GM12875 (cell line): ENCODE data around the gene TMEM150C.
"Not testable (repeated sequence)": the region's sequence is repeated elsewhere in the genome, so short reads cannot be mapped to it uniquely, and the experiment has no call there.

Experiments
- H3K4me3 ChIP-seq: one replicate; pipeline ENCODE4 v1.5.1; 2011; ENCODE audit warnings: low read depth, low read length, control low read depth
- TF ChIP-seq, protein P1 (sequence below): IDR thresholded peaks from 2 replicates; pipeline ENCODE4 v1.5.1; 2011; ENCODE audit warnings: low read depth, mild to moderate bottlenecking, control low read depth, inconsistent platforms, low read length, moderate library complexity, borderline replicate concordance; ENCODE audit not compliant: insufficient read depth

Gene TMEM150C

DNA sequence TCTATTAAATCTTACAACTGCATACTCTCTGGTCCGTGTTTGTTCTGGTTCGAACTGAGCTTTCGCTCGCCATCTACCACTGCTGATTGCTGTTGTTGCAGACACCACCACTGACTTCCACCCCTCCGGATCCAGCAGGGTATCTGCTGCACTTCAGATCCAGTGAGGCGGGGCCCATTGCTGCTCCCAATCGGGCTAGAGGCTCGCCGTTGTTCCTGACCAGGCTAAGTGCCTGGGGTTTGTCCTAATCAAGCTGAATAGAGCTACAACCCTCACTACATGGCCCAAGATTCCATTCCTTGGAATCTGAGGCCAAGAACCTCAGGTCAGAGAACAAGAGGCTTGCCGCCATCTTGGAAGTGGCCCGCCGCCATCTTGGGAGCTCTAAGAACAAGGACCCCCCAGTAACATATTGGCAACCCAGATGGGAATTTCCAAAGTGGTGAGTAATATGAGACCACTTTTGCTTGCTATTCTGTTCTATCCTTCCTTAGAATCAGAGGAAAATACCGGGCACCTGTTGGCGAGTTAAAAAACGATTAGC is 88.1 kb downstream of the TMEM150C start:
- TF ChIP-seq, protein P1, sequence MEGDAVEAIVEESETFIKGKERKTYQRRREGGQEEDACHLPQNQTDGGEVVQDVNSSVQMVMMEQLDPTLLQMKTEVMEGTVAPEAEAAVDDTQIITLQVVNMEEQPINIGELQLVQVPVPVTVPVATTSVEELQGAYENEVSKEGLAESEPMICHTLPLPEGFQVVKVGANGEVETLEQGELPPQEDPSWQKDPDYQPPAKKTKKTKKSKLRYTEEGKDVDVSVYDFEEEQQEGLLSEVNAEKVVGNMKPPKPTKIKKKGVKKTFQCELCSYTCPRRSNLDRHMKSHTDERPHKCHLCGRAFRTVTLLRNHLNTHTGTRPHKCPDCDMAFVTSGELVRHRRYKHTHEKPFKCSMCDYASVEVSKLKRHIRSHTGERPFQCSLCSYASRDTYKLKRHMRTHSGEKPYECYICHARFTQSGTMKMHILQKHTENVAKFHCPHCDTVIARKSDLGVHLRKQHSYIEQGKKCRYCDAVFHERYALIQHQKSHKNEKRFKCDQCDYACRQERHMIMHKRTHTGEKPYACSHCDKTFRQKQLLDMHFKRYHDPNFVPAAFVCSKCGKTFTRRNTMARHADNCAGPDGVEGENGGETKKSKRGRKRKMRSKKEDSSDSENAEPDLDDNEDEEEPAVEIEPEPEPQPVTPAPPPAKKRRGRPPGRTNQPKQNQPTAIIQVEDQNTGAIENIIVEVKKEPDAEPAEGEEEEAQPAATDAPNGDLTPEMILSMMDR: no peak

DNA sequence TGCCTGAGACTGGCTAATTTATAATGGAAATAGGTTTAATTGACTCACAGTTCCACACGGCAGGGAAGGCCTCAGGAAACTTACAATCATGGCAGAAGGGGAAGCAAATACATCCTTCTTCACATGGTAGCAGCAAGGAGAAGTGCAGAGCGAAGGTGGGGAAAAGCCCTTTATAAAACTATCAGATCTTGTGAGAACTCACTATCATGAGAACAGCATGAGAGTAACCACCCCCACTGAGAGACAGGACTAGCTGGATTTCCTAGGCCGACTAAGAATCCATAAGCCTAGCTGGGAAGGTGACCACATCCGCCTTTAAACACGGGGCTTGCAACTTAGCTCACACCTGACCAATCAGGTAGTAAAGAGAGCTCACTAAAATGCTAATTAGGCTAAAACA is 88.7 kb downstream of the TMEM150C start:
- not testable (repeated sequence) for H3K4me3 ChIP-seq

More for the DNA sequence above, 88.1 kb downstream of the TMEM150C start:
- H3K4me3 ChIP-seq: no peak overlapping the region

DNA sequence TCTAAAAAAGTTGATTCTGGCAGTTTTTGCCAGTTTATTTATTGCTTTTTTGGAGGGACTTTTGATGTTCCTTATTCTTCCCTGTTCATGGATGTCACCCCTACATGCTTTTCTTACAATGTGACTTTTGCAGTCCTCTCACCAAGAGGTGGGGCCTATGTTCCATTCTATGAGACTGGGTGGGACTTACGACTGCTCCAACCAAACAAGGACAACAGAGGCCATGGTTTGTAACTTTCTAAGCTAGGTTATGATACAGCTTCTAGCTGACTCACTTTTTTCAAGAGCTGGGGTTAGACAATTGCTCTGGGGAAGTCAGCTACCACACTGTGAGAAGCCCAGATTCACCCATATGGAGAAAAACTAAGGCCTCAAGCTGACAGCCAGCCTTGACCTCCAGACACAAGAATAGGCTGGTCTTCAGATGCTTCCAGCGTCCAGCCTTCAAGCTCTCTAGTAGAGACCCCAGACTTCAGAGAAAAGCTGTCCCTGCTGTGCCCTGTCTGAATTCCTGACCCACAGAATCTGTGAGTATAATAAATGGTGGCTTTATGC is 91.9 kb downstream of the TMEM150C start:
- H3K4me3 ChIP-seq: no peak overlapping the region
- TF ChIP-seq, protein P1: no peak

DNA sequence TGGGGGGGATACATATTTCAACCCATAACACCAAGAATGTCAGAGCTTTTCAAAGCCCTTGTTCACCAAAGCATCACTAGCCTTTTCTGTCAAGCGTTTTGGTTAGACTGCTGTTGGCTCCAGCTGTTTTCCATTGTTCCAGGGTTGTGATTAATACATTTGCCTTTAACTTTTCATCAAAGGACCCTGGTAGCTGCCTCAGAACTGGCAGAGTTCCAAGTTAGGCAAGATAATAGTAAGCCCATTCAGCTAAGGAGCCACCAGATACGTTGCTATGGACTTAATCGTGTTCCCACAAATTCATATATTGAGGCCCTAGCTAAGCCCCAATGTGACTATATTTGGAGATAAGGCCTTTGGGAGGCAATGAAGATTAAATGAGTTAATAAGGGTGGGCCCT is 94.3 kb downstream of the TMEM150C start:
- no peak overlapping the region for H3K4me3 ChIP-seq
- TF ChIP-seq, protein P1: no peak

DNA sequence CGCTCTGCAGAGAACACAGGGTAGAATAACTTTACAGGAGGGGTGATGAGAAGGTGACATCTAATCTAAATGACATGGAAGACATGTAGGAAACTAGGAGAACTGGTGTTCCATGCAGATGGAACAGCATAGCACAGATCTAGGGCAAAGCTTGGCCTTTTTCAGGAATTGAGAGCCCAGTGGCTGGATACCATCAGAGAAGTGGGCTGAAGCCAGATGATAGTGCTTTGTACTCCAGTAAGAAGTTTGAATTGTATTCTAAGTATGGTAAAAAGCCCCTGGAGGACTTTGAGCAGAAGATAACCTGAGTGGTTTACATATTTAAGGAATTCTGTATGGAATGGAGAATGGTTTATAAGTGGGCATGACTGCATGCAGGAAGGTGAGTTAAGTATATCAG is 98.6 kb downstream of the TMEM150C start:
- TF ChIP-seq, protein P1: no peak
- no peak overlapping the region for H3K4me3 ChIP-seq

DNA sequence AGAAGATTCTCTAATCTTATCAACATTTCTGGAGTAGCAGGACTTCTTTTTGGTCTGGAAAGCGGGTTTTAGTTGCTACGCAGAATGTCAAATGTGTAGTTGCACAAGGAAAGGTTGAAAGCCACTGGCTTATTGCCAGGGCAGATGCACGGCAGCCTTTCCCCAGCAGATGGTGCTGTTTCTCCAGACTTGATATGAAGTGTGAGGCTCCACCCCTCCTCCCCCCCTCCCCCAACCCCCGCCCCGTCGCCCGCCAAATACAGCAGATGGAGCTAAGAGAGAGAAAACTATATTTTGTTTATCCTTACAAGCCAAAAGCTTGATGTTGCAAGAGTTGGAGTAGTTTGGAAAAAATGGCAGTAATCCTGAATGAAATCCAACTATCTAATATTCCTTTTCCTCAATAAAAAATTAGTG is 99.4 kb downstream of the TMEM150C start:
- no peak overlapping the region for H3K4me3 ChIP-seq
- TF ChIP-seq, protein P1: peak; percentile 82

DNA sequence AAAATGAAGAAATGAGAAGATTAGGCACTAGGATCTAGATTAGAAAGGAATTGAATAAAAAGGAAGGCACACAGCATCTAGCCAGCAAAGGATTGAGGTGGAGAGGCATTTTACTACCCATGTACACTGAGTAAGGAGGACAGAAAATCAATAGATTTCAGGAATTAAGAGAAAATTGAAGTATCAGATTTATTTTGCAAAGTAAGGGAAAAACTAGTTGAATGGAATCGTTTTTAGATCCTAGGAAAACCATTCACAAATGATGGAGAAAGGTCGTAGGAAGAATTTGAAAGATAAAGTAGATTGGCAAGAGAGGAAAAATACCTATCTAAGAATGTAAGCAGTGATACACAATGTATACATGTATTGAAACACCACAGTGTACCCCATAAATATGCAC is 100.1 kb downstream of the TMEM150C start:
- no peak overlapping the region for H3K4me3 ChIP-seq
- TF ChIP-seq, protein P1: no peak
